SU-DHL-6 (cell line): ENCODE data around the gene IFNL2.

Experiments used
- H2AFZ ChIP-seq: fragments of 200-600 bp; sonication (generic); 2 replicates; pipeline ENCODE4 v1.6.1; 2014; ENCODE audit warnings: low read depth, mild to moderate bottlenecking, moderate library complexity, mixed read lengths, antibody characterized with exemption, low read length; ENCODE audit not compliant: severe bottlenecking
- H3F3A ChIP-seq: fragments of 200-600 bp; shearing (Covaris generic); 2 replicates; pipeline ENCODE4 v1.6.0; 2016; ENCODE audit warnings: antibody characterized with exemption, mild to moderate bottlenecking; ENCODE audit not compliant: insufficient read depth
- H3K27ac ChIP-seq: fragments of 200-600 bp; sonication (generic); 2 replicates; pipeline ENCODE4 v1.5.1; 2016; ENCODE audit warnings: low read depth, mild to moderate bottlenecking, low read length, moderate library complexity, mixed read lengths
- H3K27me3 ChIP-seq: fragments of 200-600 bp; sonication (generic), shearing (Covaris generic); 2 replicates; pipeline ENCODE4 v1.6.0; 2014; ENCODE audit warnings: mild to moderate bottlenecking, low read length
- H3K36me3 ChIP-seq: fragments of 200-600 bp; sonication (generic); 2 replicates; pipeline ENCODE4 v1.6.1; 2014; ENCODE audit warnings: mild to moderate bottlenecking, low read length, mixed read lengths
- H3K4me2 ChIP-seq: fragments of 300-600, 200-600 bp; shearing (Covaris generic), sonication (generic); 2 replicates; pipeline ENCODE4 v1.6.0; 2014; ENCODE audit warnings: low read length, low read depth, mild to moderate bottlenecking; ENCODE audit not compliant: poor library complexity, severe bottlenecking
- H3K4me3 ChIP-seq: fragments of 200-600 bp; sonication (generic); 2 replicates; pipeline ENCODE4 v1.5.1; 2014; ENCODE audit warnings: antibody characterized with exemption, low read length, mild to moderate bottlenecking, mixed read lengths; ENCODE audit not compliant: insufficient read depth, poor library complexity, severe bottlenecking
- H3K79me2 ChIP-seq: fragments of 200-600 bp; sonication (generic); 2 replicates; pipeline ENCODE4 v1.6.1; 2014; ENCODE audit warnings: mild to moderate bottlenecking, low read length, moderate library complexity; ENCODE audit not compliant: insufficient read depth
- H3K9ac ChIP-seq: fragments of 200-600 bp; sonication (generic); 2 replicates; pipeline ENCODE4 v1.7.0; 2014; ENCODE audit warnings: mild to moderate bottlenecking, low read length
- H3K9me2 ChIP-seq: fragments of 200-600 bp; sonication (generic); replicated peaks from 2 replicates; pipeline ENCODE4 v1.6.1; 2014; ENCODE audit warnings: low read length; ENCODE audit not compliant: insufficient read depth
- H3K9me3 ChIP-seq: fragments of 200-600 bp; sonication (generic); 2 replicates; pipeline ENCODE4 v1.6.1; 2014; ENCODE audit warnings: low read length, mixed read lengths; ENCODE audit not compliant: insufficient read depth
- H4K20me1 ChIP-seq: fragments of 200-600 bp; sonication (generic); 2 replicates; pipeline ENCODE4 v1.6.1; 2014; ENCODE audit warnings: low read depth, mild to moderate bottlenecking, antibody characterized with exemption, low read length, moderate library complexity, mixed read lengths
- EZH2phosphoT487 ChIP-seq: fragments of 200-600 bp; sonication (generic), shearing (Covaris generic); conservative IDR thresholded peaks from 2 replicates; pipeline ENCODE4 v1.6.1; 2018; ENCODE audit warnings: mild to moderate bottlenecking, antibody characterized with exemption, low read length, moderate library complexity, mixed read lengths
- TF ChIP-seq, protein P1 (sequence below): fragments of 200-600 bp; sonication (generic); IDR thresholded peaks from one replicate; pipeline ENCODE4 v1.5.1; 2017; ENCODE audit warnings: antibody characterized with exemption, mild to moderate bottlenecking, low read length, moderate library complexity; ENCODE audit not compliant: insufficient read depth, poor library complexity, severe bottlenecking

The IFNL2 gene

DNA sequence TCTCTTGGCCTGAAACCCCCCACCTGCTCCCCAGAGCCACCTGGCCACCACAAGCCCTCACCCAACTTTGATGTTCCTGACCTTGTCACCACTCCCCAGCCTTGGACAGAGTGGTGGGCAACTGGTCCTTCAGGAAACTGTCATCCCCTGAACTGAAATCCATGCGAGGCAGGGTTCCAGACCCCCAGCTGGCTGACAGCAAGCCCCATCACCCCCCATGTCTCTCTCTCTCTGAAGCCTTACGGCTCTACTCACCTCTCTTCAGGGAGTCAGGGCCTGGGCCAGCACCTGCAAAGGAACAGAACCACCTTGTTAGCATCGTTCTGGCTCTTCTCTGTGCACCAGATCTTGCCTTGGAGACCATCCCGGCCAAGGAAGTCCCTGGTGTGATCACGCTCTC lies 49.9 kb downstream of the IFNL2 start:
- TF ChIP-seq, protein P1, sequence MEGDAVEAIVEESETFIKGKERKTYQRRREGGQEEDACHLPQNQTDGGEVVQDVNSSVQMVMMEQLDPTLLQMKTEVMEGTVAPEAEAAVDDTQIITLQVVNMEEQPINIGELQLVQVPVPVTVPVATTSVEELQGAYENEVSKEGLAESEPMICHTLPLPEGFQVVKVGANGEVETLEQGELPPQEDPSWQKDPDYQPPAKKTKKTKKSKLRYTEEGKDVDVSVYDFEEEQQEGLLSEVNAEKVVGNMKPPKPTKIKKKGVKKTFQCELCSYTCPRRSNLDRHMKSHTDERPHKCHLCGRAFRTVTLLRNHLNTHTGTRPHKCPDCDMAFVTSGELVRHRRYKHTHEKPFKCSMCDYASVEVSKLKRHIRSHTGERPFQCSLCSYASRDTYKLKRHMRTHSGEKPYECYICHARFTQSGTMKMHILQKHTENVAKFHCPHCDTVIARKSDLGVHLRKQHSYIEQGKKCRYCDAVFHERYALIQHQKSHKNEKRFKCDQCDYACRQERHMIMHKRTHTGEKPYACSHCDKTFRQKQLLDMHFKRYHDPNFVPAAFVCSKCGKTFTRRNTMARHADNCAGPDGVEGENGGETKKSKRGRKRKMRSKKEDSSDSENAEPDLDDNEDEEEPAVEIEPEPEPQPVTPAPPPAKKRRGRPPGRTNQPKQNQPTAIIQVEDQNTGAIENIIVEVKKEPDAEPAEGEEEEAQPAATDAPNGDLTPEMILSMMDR: no peak
- no peak for TF ChIP-seq EZH2phosphoT487
- Histone ChIP-seq H3K27me3 (no peaks in the 10 kb centered on the region), H3K9me3 (no peaks in the 10 kb centered on the region), H3K4me3 (no peak overlapping the region), H4K20me1 (no peaks in the 10 kb centered on the region), H3K79me2 (no peaks in the 10 kb centered on the region), H3F3A (no peaks in the 10 kb centered on the region), H3K4me2 (no peak overlapping the region), H2AFZ (no peak overlapping the region), H3K9me2 (no peaks in the 10 kb centered on the region), H3K36me3 (no peaks in the 10 kb centered on the region), H3K9ac (no peak overlapping the region), H3K27ac (no peak overlapping the region)

DNA sequence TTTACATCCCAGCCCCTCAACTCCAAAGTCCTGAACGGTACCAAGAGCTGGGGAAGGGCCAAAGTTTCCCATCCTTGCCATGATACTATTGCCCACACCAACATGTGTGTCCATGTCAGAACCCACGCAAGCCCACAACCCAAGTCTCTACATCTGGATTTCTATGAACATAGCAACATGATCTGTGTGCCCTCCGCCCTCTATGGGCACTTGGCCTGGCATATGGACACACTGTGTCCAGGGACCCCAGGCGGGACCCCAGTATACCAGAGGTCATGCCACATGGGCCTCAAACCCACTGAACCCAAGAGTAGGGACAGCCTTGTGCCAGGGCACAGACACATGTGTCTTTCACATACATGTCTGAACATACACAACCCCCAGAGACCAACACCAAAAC lies 50.5 kb downstream of the IFNL2 start:
- no peaks in the 10 kb centered on the region for H3K36me3 ChIP-seq
- H3K27ac ChIP-seq: no peak overlapping the region
- H3K9me3 ChIP-seq: no peaks in the 10 kb centered on the region
- no peaks in the 10 kb centered on the region for H4K20me1 ChIP-seq
- no peak for TF ChIP-seq EZH2phosphoT487
- TF ChIP-seq, protein P1: no peak
- no peaks in the 10 kb centered on the region for H3K79me2 ChIP-seq
- no peaks in the 10 kb centered on the region for H3K9me2 ChIP-seq
- H3K4me3 ChIP-seq: no peak overlapping the region
- no peaks in the 10 kb centered on the region for H3F3A ChIP-seq
- H3K27me3 ChIP-seq: no peaks in the 10 kb centered on the region
- H3K4me2 ChIP-seq: no peak overlapping the region
- H3K9ac ChIP-seq: no peak overlapping the region
- H2AFZ ChIP-seq: no peak overlapping the region

DNA sequence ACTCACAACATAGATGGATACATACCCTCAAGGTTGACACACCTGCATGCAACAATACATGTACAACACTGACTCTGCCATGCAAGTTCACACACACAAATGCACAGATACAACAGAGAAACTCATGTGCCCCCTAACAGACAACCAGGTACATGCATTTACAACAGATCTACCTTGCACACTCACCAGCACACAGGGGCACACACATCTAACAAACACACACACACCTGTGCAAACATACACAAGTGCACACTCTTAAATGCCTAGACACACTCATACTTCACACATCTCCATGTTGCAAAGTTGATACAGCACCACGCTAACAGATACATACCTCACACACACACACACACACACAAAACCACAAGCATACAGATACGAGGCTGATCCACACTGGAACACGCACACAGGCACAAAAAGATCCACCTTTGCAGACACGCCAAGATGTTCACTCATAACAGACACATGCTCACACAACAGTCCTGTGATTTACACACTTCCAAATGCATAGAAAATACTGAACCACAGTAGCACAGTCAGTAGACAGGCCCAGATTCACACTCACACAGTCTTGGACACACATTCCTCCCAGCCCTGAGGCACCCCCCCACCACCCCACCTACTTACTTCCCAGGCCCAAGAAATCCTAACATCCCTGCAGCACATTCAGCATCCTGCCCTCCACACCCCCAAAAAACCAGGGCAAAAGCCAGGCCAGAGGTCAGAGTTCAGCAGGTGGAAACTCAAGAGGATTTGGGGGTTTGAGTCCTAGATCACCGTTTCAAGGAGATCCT lies 51.1 kb downstream of the IFNL2 start:
- Histone ChIP-seq H3K27me3 (no peaks in the 10 kb centered on the region), H3K9me3 (no peaks in the 10 kb centered on the region), H3K9ac (no peak overlapping the region), H2AFZ (no peak overlapping the region), H3K4me2 (no peak overlapping the region), H3K4me3 (no peak overlapping the region), H3K27ac (no peak overlapping the region), H3K79me2 (no peaks in the 10 kb centered on the region), H4K20me1 (no peaks in the 10 kb centered on the region), H3K9me2 (no peaks in the 10 kb centered on the region), H3K36me3 (no peaks in the 10 kb centered on the region), H3F3A (no peaks in the 10 kb centered on the region)
- TF ChIP-seq EZH2phosphoT487: no peak
- TF ChIP-seq, protein P1: no peak
